Measurements from ENCODE around the gene MTARC2. TPM values are rescaled to one million over a fixed set of nuclear protein-coding genes. Genes with fewer than 3 reads are reported as not detected.
A peak's percentile ranks its signal among the peaks of the same experiment; 100 is the strongest.

Gene MTARC2
- total RNA-seq, 1 donor from 2014 or later, result not detected

DNA sequence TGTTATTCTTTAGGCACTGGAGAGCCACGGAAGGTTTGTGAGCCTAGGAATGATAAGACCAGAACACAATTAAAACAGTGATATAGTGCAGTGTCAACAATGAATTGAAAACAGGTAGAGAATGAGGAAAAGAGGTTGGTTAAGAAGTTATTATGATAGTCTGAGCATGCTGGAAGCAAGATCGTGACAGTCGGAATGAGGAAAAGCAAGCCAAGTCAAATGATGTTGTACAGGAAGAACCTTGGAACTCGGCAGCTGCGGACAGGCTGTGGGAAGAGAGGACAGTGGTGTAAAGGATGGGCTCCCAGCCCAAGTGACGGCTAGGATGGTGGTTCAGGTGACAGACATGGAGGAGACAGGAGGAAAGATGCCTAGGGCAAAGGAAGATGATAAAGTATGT is 64.2 kb downstream of the MTARC2 start:
- H3K4me3 Mint-ChIP-seq, result no peak overlapping the region

DNA sequence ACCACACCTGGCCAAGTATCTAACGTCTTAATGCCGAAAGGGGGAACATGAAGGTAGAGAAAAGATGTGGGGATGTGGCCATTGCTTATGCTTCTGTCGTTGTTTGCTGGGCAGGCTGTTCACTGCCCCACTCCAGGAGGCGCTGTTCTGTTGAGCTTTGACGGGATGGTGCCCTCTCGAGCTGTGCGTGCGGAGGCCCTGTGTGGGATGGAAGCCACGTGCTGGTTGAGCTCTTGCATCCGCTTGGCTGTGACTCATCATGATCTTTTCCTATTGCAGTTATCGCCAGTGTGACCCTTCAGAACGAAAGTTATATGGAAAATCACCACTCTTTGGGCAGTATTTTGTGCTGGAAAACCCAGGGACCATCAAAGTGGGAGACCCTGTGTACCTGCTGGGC is 64.9 kb downstream of the MTARC2 start:
- H3K27me3 ChIP-seq, result no peaks in the 10 kb centered on the region
- no peak overlapping the region for H3K27ac Mint-ChIP-seq
- H3K27me3 Mint-ChIP-seq (ENCODE audit: insufficient read depth, low read depth), result peaks cover 6% of the 10 kb centered on the region
- TF ChIP-seq EZH2phosphoT487 (IDR thresholded peaks at IDR 0.05), result no peak
- TF ChIP-seq, protein P1, sequence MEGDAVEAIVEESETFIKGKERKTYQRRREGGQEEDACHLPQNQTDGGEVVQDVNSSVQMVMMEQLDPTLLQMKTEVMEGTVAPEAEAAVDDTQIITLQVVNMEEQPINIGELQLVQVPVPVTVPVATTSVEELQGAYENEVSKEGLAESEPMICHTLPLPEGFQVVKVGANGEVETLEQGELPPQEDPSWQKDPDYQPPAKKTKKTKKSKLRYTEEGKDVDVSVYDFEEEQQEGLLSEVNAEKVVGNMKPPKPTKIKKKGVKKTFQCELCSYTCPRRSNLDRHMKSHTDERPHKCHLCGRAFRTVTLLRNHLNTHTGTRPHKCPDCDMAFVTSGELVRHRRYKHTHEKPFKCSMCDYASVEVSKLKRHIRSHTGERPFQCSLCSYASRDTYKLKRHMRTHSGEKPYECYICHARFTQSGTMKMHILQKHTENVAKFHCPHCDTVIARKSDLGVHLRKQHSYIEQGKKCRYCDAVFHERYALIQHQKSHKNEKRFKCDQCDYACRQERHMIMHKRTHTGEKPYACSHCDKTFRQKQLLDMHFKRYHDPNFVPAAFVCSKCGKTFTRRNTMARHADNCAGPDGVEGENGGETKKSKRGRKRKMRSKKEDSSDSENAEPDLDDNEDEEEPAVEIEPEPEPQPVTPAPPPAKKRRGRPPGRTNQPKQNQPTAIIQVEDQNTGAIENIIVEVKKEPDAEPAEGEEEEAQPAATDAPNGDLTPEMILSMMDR (IDR thresholded peaks at IDR 0.05), result peak; percentile 21
- no peak overlapping the region for H3K4me2 ChIP-seq
- no peak for DNase-seq (ENCODE audit: low spot score)
- no peaks in the 10 kb centered on the region for H3K9me3 ChIP-seq (ENCODE audit: low read depth)
- peaks cover 3% of the 10 kb centered on the region for H3F3A ChIP-seq (ENCODE audit: low read depth)
- H3K9me3 Mint-ChIP-seq, result no peaks in the 10 kb centered on the region
- no peak overlapping the region for H3K9ac ChIP-seq
- peaks cover 4% of the 10 kb centered on the region for H3K4me1 Mint-ChIP-seq
- H3K4me3 ChIP-seq, result no peak overlapping the region
- no peaks in the 10 kb centered on the region for H3K79me2 ChIP-seq (ENCODE audit: low read depth)
- H3K27ac ChIP-seq, result no peak overlapping the region
- H3K4me1 ChIP-seq, result no peaks in the 10 kb centered on the region
- H3K36me3 ChIP-seq, result no peaks in the 10 kb centered on the region
- H3K4me3 Mint-ChIP-seq, result no peak overlapping the region
- no peak overlapping the region for H2AFZ ChIP-seq (replicated peaks)
- H3K36me3 Mint-ChIP-seq, result peaks cover 14% of the 10 kb centered on the region
- H4K20me1 ChIP-seq (ENCODE audit: low read depth), result no peaks in the 10 kb centered on the region

More for the DNA sequence above, 64.2 kb downstream of the MTARC2 start:
- Histone ChIP-seq H3K36me3 (no peaks in the 10 kb centered on the region), H3K9ac (no peak overlapping the region), H3K9me3 (ENCODE audit: low read depth) (no peaks in the 10 kb centered on the region), H2AFZ (replicated peaks) (no peak overlapping the region), H3K27me3 (no peaks in the 10 kb centered on the region), H4K20me1 (ENCODE audit: low read depth) (no peaks in the 10 kb centered on the region), H3F3A (ENCODE audit: low read depth) (peaks cover 3% of the 10 kb centered on the region), H3K4me1 (no peaks in the 10 kb centered on the region), H3K27ac (no peak overlapping the region), H3K4me3 (no peak overlapping the region), H3K79me2 (ENCODE audit: low read depth) (no peaks in the 10 kb centered on the region), H3K4me2 (no peak overlapping the region)
- Mint-ChIP-seq H3K9me3 (no peaks in the 10 kb centered on the region), H3K27me3 (ENCODE audit: insufficient read depth, low read depth) (peaks cover 7% of the 10 kb centered on the region), H3K27ac (no peak overlapping the region), H3K4me1 (peaks cover 4% of the 10 kb centered on the region), H3K36me3 (peaks cover 14% of the 10 kb centered on the region)
- no peak for DNase-seq (ENCODE audit: low spot score)
- no peak for TF ChIP-seq EZH2 (IDR thresholded peaks at IDR 0.05)
- TF ChIP-seq, protein P1 (IDR thresholded peaks at IDR 0.05), result no peak
- no peak for TF ChIP-seq EZH2phosphoT487 (IDR thresholded peaks at IDR 0.05)

DNA sequence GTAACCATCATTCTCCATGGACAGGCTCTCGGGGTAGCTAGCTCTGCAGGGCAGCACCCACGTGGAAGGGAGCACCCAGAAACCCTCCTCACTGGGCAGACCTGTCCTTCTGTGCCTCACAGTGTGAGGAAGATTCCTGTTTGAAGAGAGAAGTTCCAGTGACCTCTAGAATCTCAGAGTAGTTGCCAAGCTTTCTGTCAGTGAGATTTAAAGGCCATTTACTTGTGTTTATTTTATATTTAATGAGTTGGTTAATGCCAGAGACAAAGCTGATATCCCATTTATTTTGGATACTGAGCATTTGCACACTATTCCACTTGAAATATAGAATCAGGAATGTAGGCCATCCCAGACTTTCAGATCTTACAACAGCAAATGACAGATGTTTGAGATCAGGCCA is 67.3 kb downstream of the MTARC2 start:
- H3K4me1 Mint-ChIP-seq, result no peaks in the 10 kb centered on the region
- no peak for DNase-seq (ENCODE audit: low spot score)
- H3F3A ChIP-seq (ENCODE audit: low read depth), result no peaks in the 10 kb centered on the region
- H3K4me2 ChIP-seq, result no peak overlapping the region
- H3K36me3 ChIP-seq, result no peaks in the 10 kb centered on the region
- H3K4me3 Mint-ChIP-seq, result no peak overlapping the region
- H3K27me3 ChIP-seq, result no peaks in the 10 kb centered on the region
- H4K20me1 ChIP-seq (ENCODE audit: low read depth), result no peaks in the 10 kb centered on the region
- no peak overlapping the region for H3K4me3 ChIP-seq
- TF ChIP-seq, protein P1 (IDR thresholded peaks at IDR 0.05), result no peak
- no peak for TF ChIP-seq EZH2 (IDR thresholded peaks at IDR 0.05)
- no peak for TF ChIP-seq EZH2phosphoT487 (IDR thresholded peaks at IDR 0.05)
- H3K27ac Mint-ChIP-seq, result no peak overlapping the region
- H3K79me2 ChIP-seq (ENCODE audit: low read depth), result no peaks in the 10 kb centered on the region
- H3K9me3 Mint-ChIP-seq, result no peaks in the 10 kb centered on the region
- H3K36me3 Mint-ChIP-seq, result peaks cover 17% of the 10 kb centered on the region
- peaks cover 4% of the 10 kb centered on the region for H3K27me3 Mint-ChIP-seq (ENCODE audit: insufficient read depth, low read depth)
- no peak overlapping the region for H3K9ac ChIP-seq
- no peak overlapping the region for H3K27ac ChIP-seq
- no peak overlapping the region for H2AFZ ChIP-seq (replicated peaks)
- no peaks in the 10 kb centered on the region for H3K9me3 ChIP-seq (ENCODE audit: low read depth)
- no peaks in the 10 kb centered on the region for H3K4me1 ChIP-seq
